Ovary (tissue), 3 donors: ENCODE results near the gene SNTA1.

ENCODE experiments used
- CTCF ChIP-seq, 3 donors: fragments of 450-650 bp in 2 of 3; fragments of 200-600 bp in 1 of 3; IDR thresholded peaks; one replicate each; pipeline versions ENCODE4 v1.5.1 to v1.8.0; 2016 to 2022; ENCODE audit warnings: antibody characterized with exemption in 3 of 3, mild to moderate bottlenecking in 1 of 3
- POLR2A ChIP-seq: fragments of 450-650 bp; IDR thresholded peaks from one replicate; pipeline ENCODE4 v1.6.1; 2017; ENCODE audit warnings: antibody characterized with exemption, mild to moderate bottlenecking, moderate library complexity
- donor health status: DM: no; HTN: no; CAD: no.

GRCh38 chr20:33404281-33404680 lies 39.3 kb downstream of the SNTA1 start:
- TF ChIP-seq CTCF (IDR thresholded peaks at IDR 0.05) (no peak), POLR2A (no peak)
